Activated T-helper 1 cell treated with Interleukin-2 at 50 U/mL for 16 hours (primary cell): Measurements from ENCODE around the gene PGGHG.
"Not testable (repeated sequence)": the region's sequence is repeated elsewhere in the genome, so short reads cannot be mapped to it uniquely, and the experiment has no call there.

Source experiments
- DNase-seq: peaks from one replicate; pipeline ENCODE4 v3.0.0-alpha.2; 2020; ENCODE audit warnings: low read depth

The PGGHG gene

DNA sequence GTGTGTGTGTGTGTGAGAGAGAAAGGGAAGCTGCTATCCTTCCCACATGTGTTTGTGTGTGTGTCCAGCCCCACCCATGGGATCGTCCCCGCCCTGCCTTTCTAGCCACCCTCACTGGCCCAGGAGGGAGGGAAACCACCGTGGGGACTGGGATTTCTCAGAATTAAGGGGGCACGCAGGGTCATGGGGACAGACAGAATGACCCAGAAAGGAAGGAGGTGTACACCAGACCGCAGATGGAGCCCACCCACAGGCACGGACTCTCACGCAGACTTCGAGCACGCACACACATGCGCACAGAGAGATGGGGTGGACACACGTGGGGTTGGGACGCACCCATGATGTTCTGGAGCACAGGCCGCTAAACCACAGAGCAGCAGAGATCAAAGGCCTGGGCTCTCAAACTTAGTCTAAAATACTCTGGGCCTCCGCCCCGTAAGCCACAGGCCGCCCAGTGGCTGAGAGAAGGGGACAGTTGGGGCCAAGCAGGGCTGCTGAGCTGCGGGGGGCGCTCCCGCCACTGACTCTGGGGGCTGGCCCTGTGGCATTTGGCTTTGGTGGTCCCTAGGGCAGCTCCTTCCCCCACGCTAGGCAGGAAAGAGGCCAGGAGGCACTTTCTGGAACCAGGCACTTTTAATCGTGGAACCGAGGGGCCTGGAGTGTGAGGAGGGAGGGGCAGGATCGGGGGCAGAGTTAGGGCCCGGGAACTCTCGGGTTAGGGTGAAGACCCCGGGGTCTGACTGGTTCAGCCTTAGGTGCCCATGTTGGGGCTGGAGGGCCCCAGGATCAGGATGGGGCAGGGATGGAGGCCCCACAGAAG lies 8.9 kb downstream of the PGGHG start:
- DNase-seq: no peak

GRCh38 chr11:298406-299065 lies 9.6 kb downstream of the PGGHG start:
- no peak for DNase-seq

- DNase-seq: no peak
Measured at GRCh38 chr11:299081-299891, 10.4 kb downstream of the PGGHG start, which contains the start of gene IFITM5. Gene IFITM5, minus strand, starts transcription at chr11:299526. Its CDS starts 36 bp downstream, at chr11:299490.

DNA sequence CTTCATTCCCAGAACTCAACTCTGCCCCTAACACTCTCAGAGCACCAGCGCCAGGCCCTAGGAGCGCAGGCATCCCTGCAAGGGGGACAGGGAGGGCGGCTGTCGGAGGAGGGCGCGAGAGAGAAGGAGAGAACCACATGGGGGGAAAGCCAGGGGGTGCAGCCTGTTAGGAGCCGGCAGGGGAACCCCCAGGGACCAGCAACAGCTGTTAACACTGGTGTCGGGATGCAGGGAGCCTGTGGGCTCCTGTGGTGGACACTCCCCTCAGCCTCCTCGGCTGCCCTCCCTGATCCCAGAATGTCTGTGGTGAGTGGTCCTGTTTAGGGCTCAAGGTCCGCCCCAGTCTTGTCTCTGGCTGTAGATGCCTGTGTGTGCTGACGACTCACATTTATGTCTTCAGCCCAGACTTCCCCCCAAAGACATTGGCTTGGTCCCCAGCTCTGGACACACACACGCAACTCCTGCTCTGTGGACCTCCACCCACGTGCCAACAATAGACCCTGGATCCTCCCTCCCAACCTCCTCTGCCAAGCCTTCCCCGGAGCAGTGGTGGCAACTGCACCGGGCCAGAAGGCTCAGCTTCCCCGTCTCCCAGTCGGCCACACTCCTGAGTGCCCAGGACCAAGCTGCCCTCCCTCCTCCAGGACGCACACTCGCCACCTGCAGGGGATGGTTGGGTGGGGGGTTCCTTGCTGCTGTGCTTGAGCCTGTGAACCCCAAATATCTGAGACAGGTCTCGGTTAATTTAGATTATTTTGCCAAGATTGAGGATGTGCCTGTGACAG lies 11.2 kb downstream of the PGGHG start:
- no peak for DNase-seq

DNA sequence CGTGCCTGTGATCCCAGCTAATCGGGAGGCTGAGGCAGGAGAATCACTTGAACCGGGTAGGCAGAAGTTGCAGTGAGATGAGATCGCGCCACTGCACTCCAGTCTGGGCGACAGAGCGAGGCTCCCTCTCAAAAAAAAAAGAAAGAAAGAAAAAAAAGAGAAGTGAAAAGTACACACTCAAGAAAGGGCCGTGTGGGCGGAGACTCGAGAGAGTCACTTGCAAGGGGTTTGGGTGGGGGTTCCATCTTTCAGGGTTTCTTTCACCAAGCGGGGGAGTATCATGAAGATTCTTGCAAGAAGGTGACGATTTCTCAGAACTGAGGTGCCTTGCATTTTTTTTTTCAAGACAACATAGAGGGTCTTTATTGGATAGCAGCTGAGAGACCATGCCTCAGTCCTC lies 14.4 kb downstream of the PGGHG start:
- DNase-seq: no peak

- DNase-seq: no peak
Measured at GRCh38 chr11:304061-304506, 15.2 kb downstream of the PGGHG start.

- no peak for DNase-seq
Measured at GRCh38 chr11:304915-305843, 16.3 kb downstream of the PGGHG start.

GRCh38 chr11:305844-306211 lies 16.9 kb downstream of the PGGHG start:
- no peak for DNase-seq

GRCh38 chr11:306645-307371 lies 17.9 kb downstream of the PGGHG start:
- no peak for DNase-seq

DNA sequence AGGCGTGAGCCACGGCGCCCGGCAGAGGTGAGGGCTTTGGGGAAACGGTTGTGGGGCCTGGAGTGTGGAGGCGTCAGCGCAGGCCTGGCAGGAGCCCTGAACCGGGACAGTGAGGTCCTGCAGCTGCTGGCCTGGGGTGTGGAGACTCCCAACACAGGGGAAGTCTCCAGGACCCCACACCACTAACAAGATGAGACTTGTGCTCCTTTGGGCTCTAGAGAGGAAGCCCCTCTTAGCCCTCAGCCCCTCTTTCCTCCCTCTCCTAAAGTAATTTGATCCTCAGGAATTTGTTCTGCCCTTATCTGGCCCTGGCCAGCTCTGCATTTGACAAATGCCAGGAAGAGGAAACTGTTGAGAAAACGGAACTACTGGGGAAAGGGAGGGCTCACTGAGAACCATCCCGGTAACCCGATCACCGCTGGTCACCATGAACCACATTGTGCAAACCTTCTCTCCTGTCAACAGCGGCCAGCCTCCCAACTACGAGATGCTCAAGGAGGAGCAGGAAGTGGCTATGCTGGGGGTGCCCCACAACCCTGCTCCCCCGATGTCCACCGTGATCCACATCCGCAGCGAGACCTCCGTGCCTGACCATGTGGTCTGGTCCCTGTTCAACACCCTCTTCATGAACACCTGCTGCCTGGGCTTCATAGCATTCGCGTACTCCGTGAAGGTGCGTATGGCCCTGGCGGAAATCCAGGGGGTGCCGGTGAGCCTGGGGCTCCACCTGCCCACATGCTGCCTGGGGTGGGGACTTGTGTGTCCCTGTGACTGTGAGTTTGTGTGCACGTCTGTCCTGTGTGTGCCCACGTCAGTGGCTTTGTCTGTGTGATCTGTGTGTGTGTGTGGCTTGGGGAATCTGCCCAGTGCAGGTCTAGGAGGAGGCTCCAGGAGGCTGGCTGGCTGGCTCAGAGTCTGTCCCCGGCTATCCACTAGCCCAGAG lies 19.1 kb downstream of the PGGHG start, which contains the start of gene IFITM2:
TSS of gene IFITM2 (plus strand) at position 51 of the 943 bp plus-strand sequence. CDS start at position 428, 377 bp downstream.
- not testable (repeated sequence) for DNase-seq

GRCh38 chr11:308740-309665 lies 20.1 kb downstream of the PGGHG start:
- not testable (repeated sequence) for DNase-seq

DNA sequence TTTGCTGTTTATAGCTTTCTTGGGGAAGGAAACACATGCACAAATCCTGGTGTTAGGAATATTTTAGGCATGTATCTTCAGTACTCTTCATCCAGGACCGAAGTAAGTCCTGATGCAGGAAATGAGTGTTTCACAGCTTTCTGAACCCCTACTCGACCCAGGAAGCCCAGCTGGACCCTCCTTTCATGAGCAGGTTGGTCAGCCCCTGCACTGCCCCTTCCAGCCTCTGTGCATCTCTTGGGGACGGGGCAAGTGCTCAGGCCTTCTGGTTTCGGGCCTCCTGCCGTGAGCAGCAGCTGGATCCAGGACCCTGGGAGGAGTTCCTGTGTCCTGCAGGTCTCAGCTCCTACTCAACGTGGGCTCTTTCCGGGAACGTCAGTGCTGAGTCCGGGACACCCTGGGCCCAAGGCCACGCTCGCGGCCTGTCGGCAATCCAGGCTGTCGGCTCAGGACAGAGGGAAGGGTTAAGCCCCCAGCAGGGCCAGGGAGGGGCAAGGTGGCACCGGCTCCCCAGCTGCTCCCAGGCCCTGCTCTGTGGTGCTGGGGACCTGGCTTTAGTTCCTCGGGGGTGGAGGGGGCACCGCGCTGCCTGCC lies 21.1 kb downstream of the PGGHG start:
- not testable (repeated sequence) for DNase-seq

DNA sequence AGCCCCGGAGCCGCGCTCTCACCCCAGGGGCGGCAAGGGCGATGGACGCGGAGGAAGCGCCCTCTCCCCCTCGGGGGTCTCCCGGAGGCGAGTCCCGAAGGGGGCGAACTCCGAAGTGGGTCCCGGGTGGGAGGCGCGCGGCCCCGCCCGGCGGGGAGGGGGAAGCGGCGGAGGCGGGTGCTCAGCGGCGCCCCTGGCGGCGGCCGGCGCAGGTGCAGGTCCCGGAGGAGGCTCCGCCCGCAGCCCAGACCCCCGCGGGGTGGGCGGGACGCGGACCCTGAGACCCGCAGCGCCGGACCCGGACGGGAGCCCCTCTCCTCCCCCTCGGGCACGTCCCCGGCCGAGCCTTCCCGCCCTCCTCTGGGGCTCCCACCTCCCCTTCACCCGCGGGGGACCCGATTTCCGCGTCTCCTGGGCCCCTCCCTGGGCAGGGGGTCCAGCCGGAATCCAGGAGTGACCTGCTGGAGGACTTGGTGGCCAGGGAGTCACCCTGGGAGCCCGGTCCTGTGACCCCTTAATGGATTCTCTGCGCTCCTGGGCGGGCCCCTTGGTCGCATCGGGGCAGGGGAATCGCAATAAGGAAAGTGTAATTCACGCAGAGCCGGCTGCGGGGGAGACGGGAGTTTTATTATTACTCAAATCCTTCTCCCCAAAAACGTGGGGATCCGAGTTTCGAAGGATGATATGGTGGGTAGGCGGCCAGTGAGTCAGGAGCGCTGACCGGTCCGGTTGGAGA lies 22.3 kb downstream of the PGGHG start:
- not testable (repeated sequence) for DNase-seq

- no peak for DNase-seq
Measured at GRCh38 chr11:312092-312816, 23.3 kb downstream of the PGGHG start.

- DNase-seq: no peak
Measured at GRCh38 chr11:313304-313786, 24.4 kb downstream of the PGGHG start.
